CD4-positive, alpha-beta T cell treated with Interferon gamma for 1 hour (primary cell): ENCODE data around the gene CPB2.

ENCODE experiments used
- DNase-seq: peaks from one replicate; pipeline ENCODE4 v3.0.0-alpha.2; 2020

CPB2 gene

GRCh38 chr13:46045424-46045823 lies 59.4 kb downstream of the CPB2 start:
- no peak for DNase-seq

DNA sequence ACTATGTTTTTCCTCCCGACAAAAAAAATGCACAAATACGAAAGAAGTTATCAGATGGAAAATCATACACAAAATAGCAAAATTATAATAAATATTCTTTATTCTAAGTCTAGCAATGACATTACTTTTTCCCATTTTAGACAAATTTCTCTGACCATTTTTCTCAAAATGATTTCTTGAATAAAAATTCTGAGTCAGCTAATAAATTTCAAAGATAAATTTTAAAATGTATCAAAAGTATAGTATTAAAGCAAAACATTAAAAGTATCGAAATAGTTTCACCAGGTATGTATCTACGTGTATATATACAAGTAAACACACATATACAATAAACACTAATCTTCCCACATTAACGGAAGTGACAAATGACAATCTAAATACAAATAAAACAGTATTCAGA lies 61.2 kb downstream of the CPB2 start:
- DNase-seq: no peak

DNA sequence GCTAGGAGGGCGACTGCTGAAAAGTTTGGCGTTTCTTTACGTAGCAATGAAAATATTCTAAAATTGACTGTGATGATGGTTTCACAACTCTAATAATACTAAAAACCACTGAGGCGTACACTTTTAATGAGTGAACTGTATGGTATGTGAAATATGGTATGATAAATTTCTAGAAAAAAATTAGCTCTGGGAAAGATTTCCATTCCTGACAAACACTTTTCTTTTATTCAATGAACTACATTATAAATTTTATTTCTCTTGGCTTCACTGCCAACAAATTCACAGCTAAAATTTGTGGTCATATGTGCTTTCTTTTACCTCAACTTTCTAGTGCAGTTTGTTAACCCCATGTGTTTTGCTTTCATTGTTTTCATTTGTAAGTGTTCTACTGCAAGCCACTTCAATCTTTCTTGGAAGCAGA lies 63.4 kb downstream of the CPB2 start:
- DNase-seq: no peak

GRCh38 chr13:46040763-46041162 lies 64.1 kb downstream of the CPB2 start:
- no peak for DNase-seq

DNA sequence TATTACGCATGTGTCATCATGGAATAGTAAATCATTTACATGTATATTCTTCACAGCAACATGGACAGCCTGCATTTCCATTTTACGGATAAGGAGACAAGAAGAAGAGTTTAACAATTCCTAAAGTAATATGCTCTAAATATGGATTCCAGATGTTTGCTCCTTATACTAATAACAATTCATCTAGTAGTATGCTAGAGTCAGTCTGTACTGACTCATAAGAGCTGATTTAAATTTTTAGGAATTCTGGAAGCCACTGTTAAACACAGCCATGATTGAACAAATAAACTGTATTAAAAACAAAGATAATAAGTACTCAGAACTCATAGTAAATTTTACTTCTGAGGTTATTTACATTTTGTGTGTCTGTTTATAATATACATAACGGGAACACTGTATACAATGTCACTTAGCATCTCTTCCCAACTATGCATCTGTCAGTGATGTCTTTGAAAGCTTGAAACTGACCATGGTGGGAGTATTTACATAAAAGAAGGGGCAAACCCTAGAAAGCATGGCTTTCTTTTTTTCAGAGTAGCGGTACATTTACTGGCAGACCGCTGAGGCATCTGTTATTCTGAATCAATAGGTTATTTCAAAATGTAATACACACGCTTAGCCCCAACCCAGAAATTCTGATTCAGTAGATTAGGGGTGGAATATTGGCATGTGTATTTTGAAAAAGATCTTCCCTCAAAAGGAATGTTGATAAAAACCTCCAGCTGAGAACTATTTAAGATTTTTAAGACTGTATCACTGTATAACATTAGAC lies 65.2 kb downstream of the CPB2 start:
- no peak for DNase-seq

DNA sequence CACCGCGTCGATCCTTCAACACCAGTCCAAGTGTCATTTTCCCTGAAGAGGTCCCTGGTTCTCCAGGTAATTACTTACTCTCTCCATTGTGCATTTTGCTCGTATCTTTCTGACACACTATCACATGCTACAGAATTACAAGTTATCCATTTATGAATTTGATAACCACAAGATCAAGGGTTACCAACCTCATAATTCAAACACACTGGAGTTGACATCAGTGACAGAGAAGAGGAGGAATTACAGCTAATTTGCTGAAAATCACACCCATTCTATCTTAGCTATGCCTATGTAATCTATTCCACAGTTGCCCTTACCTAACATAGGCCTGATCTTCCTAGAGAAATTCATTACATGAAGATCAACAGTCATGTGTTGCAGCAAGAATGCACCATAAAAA lies 66.5 kb downstream of the CPB2 start:
- no peak for DNase-seq

DNA sequence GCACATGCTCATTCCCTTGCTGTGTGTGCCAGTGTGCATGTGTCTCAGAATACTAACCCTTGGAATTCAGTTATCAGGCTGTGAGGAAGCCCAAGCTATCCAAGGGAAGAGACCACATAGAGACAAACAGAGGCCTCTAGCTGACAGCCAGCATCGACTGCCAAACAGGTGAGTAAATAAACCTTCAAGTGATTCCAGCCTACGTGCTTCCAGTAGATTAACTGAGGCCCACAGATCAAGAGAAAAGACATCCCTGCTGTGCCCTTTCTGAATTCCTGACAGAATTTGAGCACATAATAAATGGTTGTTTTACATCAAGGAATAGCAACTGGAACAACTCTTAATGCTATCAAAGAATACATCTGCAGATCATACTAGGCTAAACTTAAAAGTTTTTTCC lies 69.8 kb downstream of the CPB2 start:
- DNase-seq: no peak

GRCh38 chr13:46032341-46032740 lies 72.5 kb downstream of the CPB2 start:
- DNase-seq: no peak

DNA sequence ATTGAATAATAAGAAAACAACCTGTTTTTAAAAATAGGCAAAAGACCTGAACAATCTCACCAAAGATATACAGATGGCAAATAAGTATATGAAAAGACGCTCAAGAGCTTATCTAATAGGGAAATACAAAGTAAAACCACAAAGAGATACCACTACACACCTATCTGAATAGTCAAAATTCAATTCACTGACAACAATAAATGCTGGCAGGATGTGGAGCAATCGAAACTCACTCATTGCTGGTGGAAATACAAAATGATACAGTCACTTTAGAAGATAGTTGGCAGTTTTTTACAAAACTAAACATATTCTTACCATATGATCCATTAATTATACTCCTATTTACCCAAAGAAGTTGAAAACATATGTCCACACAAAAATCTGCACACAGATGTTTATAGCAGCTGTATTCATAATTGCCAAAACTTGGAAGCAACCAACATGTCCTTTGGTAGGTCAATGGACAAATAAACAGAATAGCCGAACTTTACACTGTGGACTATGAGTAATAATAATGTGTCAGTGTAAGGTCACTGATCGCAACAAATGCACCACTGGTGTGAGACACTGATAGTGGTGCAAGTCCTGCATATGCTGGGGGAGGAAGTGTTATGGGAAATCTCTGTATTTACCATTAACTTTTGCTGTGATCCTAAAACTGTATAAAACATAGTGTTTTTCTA lies 73.1 kb downstream of the CPB2 start:
- DNase-seq: no peak

- no peak for DNase-seq
Observed at GRCh38 chr13:46025157-46025556, 79.7 kb downstream of the CPB2 start.

DNA sequence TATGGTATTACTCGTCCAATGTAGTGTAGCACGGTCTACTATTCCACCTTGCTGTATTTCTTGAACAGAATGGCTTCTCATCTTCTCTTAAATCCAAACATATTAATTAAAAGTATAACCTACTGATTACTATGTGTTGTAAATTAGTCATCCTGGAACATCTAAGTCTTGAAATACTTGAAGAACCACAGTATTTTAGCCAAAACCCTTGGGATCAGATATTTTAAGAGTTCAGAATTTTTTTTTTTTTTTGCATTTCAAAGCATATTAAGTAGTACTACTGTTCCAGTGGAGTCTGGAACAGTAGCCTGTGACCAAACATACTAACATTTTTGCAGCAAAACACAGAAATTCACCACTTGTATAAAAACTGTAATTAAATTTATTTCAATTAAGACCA lies 82.4 kb downstream of the CPB2 start:
- DNase-seq: no peak

GRCh38 chr13:46016216-46016615 lies 88.6 kb downstream of the CPB2 start:
- no peak for DNase-seq

DNA sequence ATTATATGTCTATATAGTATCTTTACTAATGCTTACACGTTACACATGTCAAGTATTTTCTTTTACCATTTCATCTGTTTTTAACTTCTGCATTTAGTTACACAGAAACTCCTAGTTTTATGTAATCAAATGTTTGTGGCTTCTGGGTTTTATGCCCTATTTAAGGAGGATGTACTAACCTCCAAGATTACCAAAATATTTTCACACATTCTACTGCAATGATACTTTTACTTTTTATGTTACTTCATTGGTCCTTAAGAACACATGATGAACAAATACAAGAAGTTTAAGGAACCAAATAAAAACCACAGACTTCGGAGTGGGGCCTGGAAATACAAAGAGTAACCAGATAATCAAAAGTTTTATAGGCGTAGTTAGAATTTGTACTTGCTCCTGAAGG lies 89.5 kb downstream of the CPB2 start:
- no peak for DNase-seq

DNA sequence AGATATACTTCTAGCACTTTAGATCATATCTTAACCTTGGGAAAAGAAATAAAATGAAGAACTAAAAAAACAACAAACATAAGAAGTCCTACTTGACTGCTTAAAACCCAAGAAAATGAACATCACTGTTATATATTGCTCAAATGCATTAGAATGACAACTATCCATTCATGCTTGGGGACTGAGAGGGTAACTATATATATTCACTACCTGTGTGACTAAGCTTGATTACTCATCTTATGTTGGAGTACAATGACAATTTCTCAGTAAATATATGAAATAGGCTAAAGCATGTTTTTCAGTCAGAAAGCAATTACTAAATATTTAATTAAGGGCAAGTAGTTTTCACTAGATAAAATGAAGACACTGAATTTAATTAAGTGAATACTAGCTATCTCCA lies 92.4 kb downstream of the CPB2 start:
- no peak for DNase-seq

GRCh38 chr13:46010148-46010547 lies 94.7 kb downstream of the CPB2 start:
- DNase-seq: no peak

DNA sequence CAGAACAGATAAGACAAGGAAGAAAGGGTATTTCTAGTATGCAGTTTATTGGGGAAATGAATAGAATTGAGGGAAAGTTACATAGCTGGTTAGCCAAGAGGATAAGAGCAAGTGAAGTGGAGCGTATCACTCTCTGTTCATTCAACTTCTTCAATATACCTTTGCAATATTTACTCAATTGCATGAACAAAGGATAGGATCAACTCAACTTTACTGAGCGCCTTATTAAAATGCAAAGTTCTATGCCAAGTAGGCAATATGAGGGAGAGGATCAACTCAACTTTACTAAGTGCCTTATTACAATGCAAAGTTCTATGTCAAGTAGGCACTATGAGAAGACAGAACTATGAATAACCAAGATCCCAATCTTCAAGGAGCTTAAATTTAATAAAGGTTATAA lies 96.2 kb downstream of the CPB2 start:
- DNase-seq: no peak

DNA sequence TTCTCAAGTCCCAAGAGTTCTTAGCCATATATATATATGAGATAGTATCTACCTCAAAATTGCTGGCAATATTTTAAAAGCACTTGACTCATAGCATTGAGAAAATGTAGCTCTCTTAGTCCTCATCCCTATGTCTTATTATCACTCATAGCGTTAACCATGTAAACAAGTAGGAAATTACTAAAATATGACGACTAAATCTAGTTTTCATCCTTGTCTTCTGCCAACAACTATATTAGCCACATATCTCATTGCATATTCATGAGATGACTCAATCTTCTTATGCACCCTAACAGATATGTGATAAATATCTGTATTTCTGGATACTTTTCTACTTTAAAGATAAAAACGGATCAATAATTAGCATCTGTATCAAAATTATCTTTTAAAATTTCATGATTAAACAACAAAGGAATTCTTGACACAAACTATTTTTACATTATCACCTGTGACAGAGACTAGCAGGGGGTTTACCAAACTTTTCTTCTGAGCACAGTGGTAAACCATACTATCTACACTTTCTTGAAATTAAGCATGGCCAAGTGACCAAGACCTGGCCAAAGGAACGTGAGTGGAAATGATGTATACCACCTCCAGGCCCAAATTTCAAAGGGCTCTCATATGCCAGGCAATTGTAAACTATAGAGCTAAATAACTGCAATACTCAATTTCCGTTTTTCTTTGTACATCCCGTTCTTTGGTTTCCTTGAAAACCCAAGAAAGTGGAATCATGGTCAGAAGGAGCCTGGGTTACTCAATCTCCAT lies 98.0 kb downstream of the CPB2 start:
- DNase-seq: no peak

- DNase-seq: no peak
Observed at GRCh38 chr13:46004491-46004890, 100.3 kb downstream of the CPB2 start.
